ENCODE data around the gene PDE3A. TPM values are rescaled to one million over a fixed set of nuclear protein-coding genes. Genes with fewer than 3 reads are reported as not detected.
A peak's percentile ranks its signal among the peaks of the same experiment; 100 is the strongest.

PDE3A gene
- total RNA-seq, 1 donor from 2014 or later: 2.4 TPM

DNA sequence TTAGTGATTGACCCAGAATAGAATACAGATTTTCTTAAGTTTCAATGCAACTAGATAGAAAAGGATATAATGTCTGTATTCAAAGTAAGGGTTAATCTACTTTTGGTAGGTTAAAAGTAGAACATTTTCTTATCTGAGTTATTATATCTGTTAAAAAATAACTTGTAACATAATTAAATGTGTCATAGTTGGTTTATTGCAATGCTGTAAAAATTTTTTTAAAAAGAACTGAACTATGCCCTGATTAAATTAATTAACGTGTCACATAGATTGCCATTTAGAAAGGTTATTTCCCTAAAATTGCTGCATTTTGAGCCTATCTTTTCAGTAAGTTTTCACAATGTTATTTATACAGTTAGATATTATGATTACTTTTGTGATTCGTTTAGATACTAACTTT, 89.2 kb downstream of the PDE3A start:
- Mint-ChIP-seq H3K36me3 (ENCODE audit: low read depth) (no peaks in the 10 kb centered on the region), H3K4me3 (no peak overlapping the region), H3K27ac (ENCODE audit: unreplicated experiment) (no peak overlapping the region), H3K9me3 (no peaks in the 10 kb centered on the region), H3K27me3 (ENCODE audit: low read depth) (no peaks in the 10 kb centered on the region), H3K4me1 (no peaks in the 10 kb centered on the region)
- no peak for DNase-seq (ENCODE audit: low read depth, low spot score)
- TF ChIP-seq, protein P1, sequence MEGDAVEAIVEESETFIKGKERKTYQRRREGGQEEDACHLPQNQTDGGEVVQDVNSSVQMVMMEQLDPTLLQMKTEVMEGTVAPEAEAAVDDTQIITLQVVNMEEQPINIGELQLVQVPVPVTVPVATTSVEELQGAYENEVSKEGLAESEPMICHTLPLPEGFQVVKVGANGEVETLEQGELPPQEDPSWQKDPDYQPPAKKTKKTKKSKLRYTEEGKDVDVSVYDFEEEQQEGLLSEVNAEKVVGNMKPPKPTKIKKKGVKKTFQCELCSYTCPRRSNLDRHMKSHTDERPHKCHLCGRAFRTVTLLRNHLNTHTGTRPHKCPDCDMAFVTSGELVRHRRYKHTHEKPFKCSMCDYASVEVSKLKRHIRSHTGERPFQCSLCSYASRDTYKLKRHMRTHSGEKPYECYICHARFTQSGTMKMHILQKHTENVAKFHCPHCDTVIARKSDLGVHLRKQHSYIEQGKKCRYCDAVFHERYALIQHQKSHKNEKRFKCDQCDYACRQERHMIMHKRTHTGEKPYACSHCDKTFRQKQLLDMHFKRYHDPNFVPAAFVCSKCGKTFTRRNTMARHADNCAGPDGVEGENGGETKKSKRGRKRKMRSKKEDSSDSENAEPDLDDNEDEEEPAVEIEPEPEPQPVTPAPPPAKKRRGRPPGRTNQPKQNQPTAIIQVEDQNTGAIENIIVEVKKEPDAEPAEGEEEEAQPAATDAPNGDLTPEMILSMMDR (conservative IDR thresholded peaks at IDR 0.05): no peak

GRCh38 chr12:20458011-20458410, 89.7 kb downstream of the PDE3A start:
- Mint-ChIP-seq H3K4me3 (no peak overlapping the region), H3K9me3 (no peaks in the 10 kb centered on the region), H3K27ac (ENCODE audit: unreplicated experiment) (no peak overlapping the region), H3K36me3 (ENCODE audit: low read depth) (no peaks in the 10 kb centered on the region), H3K4me1 (no peaks in the 10 kb centered on the region), H3K27me3 (ENCODE audit: low read depth) (no peaks in the 10 kb centered on the region)
- DNase-seq (ENCODE audit: low read depth, low spot score): no peak
- TF ChIP-seq, protein P1 (conservative IDR thresholded peaks at IDR 0.05): no peak

DNA sequence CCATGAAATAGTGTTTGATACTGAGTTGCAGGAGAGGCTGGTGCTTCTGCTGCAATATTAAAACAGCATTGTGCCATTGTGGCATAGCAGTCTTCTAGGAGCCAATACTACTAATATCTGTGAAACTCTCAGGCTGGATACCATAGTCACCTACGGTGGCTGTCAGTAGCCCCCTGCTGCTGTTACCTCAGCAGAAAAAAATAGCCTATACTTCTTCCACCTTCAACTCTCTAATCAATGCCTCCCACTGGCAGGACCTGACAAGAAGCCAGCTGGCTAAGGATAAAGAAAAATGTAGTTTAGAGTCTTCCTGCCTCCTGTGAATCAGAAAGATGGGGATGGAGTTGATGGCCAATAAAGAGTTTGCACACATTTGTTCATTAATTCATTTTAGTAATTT, 91.6 kb downstream of the PDE3A start:
- H3K9me3 Mint-ChIP-seq: no peaks in the 10 kb centered on the region
- H3K27ac Mint-ChIP-seq (ENCODE audit: unreplicated experiment): no peak overlapping the region
- no peaks in the 10 kb centered on the region for H3K27me3 Mint-ChIP-seq (ENCODE audit: low read depth)
- TF ChIP-seq, protein P1 (conservative IDR thresholded peaks at IDR 0.05): no peak
- no peaks in the 10 kb centered on the region for H3K36me3 Mint-ChIP-seq (ENCODE audit: low read depth)
- no peak for DNase-seq (ENCODE audit: low read depth, low spot score)
- no peak overlapping the region for H3K4me3 Mint-ChIP-seq
- H3K4me1 Mint-ChIP-seq: no peaks in the 10 kb centered on the region

GRCh38 chr12:20460956-20461355, 92.6 kb downstream of the PDE3A start:
- Mint-ChIP-seq H3K4me3 (no peak overlapping the region), H3K36me3 (ENCODE audit: low read depth) (no peaks in the 10 kb centered on the region), H3K4me1 (peaks cover 3% of the 10 kb centered on the region), H3K27ac (ENCODE audit: unreplicated experiment) (no peak overlapping the region), H3K9me3 (no peaks in the 10 kb centered on the region), H3K27me3 (ENCODE audit: low read depth) (no peaks in the 10 kb centered on the region)
- no peak for DNase-seq (ENCODE audit: low read depth, low spot score)
- TF ChIP-seq, protein P1 (conservative IDR thresholded peaks at IDR 0.05): no peak

DNA sequence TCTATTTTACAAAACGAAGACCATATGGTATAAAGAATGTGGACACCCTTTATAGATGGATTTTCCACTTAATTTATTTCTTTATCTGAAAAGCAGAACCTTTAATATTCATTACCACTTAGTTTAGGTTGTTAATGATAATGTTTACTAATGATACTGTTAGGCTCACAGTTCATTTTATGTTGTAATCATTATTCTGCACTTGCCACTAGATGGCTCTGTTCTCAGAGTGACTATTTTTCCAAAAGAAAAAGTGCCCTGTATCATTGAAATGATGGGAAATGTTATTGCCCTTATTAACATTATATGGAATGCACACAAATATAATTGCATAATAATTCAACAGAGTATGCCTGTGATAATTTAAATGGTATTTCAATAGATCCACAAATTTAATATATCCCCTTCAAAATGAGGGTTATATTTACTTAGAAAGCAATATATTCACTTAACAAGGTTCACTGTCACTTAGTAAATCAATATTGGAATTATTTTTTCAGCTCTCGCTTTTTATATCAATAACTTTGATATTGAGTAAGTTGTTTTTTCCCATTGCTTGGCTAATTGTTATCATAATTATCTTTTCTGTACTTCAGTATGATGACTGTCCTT, 95.7 kb downstream of the PDE3A start:
- Mint-ChIP-seq H3K4me3 (no peak overlapping the region), H3K36me3 (ENCODE audit: low read depth) (no peaks in the 10 kb centered on the region), H3K4me1 (peaks cover 5% of the 10 kb centered on the region), H3K27ac (ENCODE audit: unreplicated experiment) (no peak overlapping the region), H3K9me3 (no peaks in the 10 kb centered on the region), H3K27me3 (ENCODE audit: low read depth) (no peaks in the 10 kb centered on the region)
- TF ChIP-seq, protein P1 (conservative IDR thresholded peaks at IDR 0.05): peak; percentile 89
- no peak for DNase-seq (ENCODE audit: low read depth, low spot score)

Measured in neural crest cell (in vitro differentiated cells).